ENCODE results near the gene FIBCD1.

FIBCD1 gene

GRCh38 chr9:130985029-130985428 lies 46.0 kb upstream of the FIBCD1 start:
- H3K4me3 ChIP-seq (replicated peaks; ENCODE audit: insufficient read depth, low read length) = no peak overlapping the region
- no peak overlapping the region for H3K27ac ChIP-seq (replicated peaks)
- TF ChIP-seq SPI1 (IDR thresholded peaks at IDR 0.05; ENCODE audit: borderline replicate concordance, low read depth) = no peak
- TF ChIP-seq GABPA (IDR thresholded peaks at IDR 0.05; ENCODE audit: low read depth) = no peak
- no peak for TF ChIP-seq CTCF (IDR thresholded peaks at IDR 0.05; ENCODE audit: insufficient read depth, low read length)
- TF ChIP-seq REST (IDR thresholded peaks at IDR 0.05; ENCODE audit: insufficient replicate concordance, low read depth) = no peak
- TF ChIP-seq POLR2AphosphoS5 (IDR thresholded peaks at IDR 0.05; ENCODE audit: low read depth) = no peak
- no peaks in the 10 kb centered on the region for H3K27me3 ChIP-seq (ENCODE audit: insufficient read depth, poor library complexity, severe bottlenecking)
- no peak for DNase-seq (ENCODE audit: low read depth in 1 of 2, low spot score in 1 of 2)

GRCh38 chr9:130984521-130984920 lies 45.5 kb upstream of the FIBCD1 start:
- TF ChIP-seq SPI1 (IDR thresholded peaks at IDR 0.05; ENCODE audit: borderline replicate concordance, low read depth) (no peak), GABPA (IDR thresholded peaks at IDR 0.05; ENCODE audit: low read depth) (no peak), POLR2AphosphoS5 (IDR thresholded peaks at IDR 0.05; ENCODE audit: low read depth) (no peak), CTCF (IDR thresholded peaks at IDR 0.05; ENCODE audit: insufficient read depth, low read length) (no peak), REST (IDR thresholded peaks at IDR 0.05; ENCODE audit: insufficient replicate concordance, low read depth) (no peak)
- Histone ChIP-seq H3K4me3 (replicated peaks; ENCODE audit: insufficient read depth, low read length) (no peak overlapping the region), H3K27me3 (ENCODE audit: insufficient read depth, poor library complexity, severe bottlenecking) (no peaks in the 10 kb centered on the region), H3K27ac (replicated peaks) (no peak overlapping the region)
- DNase-seq (ENCODE audit: low read depth in 1 of 2, low spot score in 1 of 2) = no peak

GRCh38 chr9:130983970-130984369 lies 44.9 kb upstream of the FIBCD1 start:
- TF ChIP-seq CTCF (IDR thresholded peaks at IDR 0.05; ENCODE audit: insufficient read depth, low read length) = no peak
- TF ChIP-seq REST (IDR thresholded peaks at IDR 0.05; ENCODE audit: insufficient replicate concordance, low read depth) = no peak
- TF ChIP-seq POLR2AphosphoS5 (IDR thresholded peaks at IDR 0.05; ENCODE audit: low read depth) = no peak
- no peak for TF ChIP-seq GABPA (IDR thresholded peaks at IDR 0.05; ENCODE audit: low read depth)
- TF ChIP-seq SPI1 (IDR thresholded peaks at IDR 0.05; ENCODE audit: borderline replicate concordance, low read depth) = no peak
- no peaks in the 10 kb centered on the region for H3K27me3 ChIP-seq (ENCODE audit: insufficient read depth, poor library complexity, severe bottlenecking)

More at GRCh38 chr9:130983970-130984369, 44.9 kb upstream of the FIBCD1 start:
- no peak for DNase-seq (ENCODE audit: low read depth in 1 of 2, low spot score in 1 of 2)
- Histone ChIP-seq H3K27ac (replicated peaks) (no peak overlapping the region), H3K4me3 (replicated peaks; ENCODE audit: insufficient read depth, low read length) (no peak overlapping the region)
